GM21576 (cell line): Measurements from ENCODE around the gene INPP5A.
"Not testable (repeated sequence)": the region's sequence is repeated elsewhere in the genome, so short reads cannot be mapped to it uniquely, and the experiment has no call there.

ENCODE experiments used
- ATAC-seq: cut with Tn5 transposase; IDR thresholded peaks from one replicate; pipeline ENCODE4 v1.9.1; 2021; ENCODE audit warnings: mild to moderate bottlenecking, moderate library complexity; ENCODE audit not compliant: unreplicated experiment

Gene INPP5A

DNA sequence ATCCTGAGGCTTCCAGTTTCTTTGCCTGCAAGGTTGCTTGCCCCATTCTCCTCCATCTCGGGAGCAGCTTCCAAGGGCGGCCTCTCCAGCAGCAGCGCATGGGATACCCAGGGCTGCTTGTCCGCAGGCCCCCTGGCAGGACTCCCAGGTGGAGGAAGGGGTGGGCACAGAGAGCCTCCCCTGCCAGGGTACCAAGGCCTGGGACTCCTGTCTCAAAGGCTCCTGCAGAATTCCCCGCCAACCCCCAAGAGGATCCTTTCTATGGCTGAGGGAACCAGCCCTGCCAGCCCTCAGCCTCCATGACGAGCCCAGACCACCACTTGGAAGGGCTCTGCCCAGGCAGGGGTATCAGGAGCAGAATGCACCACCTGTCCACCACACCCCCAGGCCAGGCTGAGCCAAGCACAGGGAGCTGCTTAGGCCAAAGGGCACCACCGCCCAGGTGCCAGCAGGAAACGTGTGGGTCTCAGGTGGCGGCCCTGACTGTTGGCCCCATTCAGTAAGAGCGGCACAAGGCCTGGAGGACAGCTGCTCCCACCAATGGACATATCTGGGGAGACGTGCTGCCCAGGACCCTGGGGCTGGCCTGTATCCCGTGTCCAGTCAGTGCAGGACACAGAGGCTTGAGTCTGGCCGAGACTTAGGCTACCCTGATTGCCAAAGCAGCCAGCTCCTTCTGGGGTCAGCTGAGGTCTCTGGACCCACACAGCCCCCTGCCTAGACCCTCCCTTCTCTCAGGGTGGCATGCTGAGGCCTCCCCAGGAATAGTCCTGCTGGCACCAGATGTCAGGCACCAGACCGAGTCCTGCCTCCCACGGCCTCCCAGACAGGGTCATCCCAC, 33.8 kb upstream of the INPP5A start:
- no peak for ATAC-seq

DNA sequence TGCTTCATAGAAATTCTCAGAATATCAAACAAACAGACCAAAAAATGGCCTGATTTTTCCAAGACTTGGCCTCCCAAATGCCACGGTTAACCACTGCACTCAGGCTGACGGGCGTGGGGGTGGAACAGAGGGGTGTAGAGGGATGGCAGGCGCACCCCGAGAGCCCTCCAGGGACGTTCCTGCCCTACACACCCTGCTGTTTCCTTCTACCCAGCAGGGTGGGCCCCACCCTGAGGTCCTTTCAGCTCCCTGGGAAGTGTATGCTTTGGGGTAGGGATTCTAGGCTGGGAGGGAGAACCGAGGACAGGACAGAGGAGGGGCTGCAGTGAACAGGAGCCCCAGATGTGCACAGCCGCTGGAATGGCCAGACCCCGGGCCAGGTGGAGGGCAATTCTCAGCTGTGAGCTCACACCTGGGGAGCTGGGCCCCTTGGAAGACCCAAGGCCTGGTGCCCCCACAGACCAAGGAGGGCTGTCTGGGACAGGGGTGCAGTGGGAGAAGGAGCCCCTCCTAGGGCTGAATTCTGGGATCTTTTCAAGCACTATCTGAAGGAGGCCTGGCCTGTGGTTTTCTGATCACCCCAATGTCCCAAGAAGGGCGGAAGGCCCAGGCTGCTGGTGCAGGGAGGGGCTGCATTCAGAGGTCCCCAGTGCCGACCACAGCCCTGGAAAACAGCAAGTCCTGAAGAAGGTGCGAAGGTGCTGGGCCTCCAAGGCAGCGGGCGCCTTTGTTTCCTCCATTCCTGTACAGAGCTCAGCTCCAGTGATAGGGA, 32.9 kb upstream of the INPP5A start:
- ATAC-seq, result no peak

DNA sequence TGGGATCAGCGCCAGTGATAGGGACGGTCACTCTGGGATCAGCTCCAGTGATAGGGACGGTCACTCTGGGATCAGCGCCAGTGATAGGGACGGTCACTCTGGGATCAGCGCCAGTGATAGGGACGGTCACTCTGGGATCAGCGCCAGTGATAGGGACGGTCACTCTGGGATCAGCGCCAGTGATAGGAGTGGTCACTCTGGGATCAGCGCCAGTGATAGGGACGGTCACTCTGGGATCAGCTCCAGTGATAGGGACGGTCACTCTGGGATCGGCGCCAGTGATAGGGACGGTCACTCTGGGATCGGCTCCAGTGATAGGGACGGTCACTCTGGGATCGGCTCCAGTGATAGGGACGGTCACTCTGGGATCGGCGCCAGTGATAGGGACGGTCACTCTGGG, 32.0 kb upstream of the INPP5A start:
- not testable (repeated sequence) for ATAC-seq

DNA sequence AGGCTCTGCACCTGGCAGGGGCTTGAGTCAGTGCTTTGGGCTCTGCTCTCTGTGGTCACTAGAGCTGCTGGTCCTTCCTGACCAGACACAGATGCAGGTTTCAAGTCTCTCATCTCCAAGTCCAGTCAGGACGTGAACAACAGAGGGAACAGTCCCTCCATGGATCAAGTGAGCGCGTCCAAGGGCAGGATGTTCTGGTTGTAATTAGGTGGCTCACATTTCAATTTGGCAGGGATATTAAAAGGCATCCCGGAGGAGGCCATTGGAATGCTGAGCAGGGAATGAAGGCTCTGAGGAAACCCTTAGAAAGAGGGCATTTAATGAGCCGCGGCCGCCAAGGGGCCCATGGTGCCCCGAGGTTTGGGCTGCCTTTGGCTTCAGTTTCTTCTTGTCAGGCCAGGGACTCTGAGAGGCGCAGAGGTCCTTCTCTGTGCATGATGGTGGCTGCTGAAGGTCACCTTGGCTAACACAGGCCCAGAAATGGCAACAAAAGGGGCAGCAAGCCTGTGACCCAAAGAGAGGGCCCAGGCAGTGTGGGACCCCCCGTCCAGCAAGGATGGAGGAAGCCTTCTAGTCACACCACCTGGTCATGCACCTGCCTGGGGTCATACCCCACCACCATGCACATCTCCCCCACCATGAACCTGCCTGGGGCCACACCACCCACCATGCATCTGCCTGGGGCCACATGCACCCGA, 30.7 kb upstream of the INPP5A start:
- no peak for ATAC-seq

DNA sequence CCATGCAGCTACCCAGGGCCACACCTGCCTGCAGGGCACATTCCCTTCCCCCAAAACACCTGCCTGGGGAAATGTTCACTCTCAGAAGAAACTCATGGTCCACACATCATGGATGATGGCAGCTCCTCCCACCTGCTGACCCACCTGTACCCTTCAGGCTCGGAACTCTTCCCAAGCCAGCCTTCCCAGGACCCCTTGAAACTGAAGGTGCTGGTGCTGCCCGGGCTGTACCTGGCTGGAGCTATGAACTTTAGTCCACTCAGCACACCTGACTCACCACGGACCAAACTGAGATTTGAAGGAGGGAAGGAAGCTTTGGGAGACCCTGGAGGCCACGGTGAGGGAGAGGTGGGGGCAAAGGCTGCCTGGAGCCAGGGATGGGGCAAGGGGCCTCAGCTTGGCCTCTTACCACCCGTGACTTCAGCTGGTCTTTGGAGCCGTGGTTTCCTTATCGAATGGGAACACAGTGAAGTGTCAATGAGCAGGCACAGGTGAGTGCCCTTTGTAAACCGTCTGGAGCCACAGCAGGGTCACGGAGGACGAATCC, 30.1 kb upstream of the INPP5A start:
- ATAC-seq, result no peak

DNA sequence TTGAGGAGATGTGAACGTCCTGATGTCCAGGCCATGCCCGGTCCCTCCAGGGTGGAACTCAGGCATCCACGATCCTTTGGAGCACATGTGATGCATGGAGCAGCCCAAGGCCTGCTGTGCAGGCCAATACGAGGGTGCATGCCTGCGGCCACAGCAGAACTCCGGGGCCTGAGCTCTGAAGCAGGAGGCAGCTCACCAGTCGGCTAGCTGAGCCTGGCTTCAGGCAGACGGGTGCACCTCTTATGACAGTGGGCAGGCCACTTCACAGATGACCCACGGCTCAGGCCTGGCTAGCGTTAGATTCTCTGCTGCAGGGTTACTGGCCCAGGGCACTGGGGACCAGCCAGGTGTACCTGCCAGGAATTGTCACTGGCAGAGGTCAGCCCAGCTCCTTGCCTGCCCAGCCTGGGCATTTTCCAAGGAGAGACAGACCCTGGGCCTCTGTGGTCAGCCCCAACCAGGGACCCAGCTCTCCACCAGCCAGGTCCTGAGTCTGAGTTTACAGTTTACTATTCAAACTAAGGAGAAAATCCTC, 29.6 kb upstream of the INPP5A start:
- no peak for ATAC-seq

DNA sequence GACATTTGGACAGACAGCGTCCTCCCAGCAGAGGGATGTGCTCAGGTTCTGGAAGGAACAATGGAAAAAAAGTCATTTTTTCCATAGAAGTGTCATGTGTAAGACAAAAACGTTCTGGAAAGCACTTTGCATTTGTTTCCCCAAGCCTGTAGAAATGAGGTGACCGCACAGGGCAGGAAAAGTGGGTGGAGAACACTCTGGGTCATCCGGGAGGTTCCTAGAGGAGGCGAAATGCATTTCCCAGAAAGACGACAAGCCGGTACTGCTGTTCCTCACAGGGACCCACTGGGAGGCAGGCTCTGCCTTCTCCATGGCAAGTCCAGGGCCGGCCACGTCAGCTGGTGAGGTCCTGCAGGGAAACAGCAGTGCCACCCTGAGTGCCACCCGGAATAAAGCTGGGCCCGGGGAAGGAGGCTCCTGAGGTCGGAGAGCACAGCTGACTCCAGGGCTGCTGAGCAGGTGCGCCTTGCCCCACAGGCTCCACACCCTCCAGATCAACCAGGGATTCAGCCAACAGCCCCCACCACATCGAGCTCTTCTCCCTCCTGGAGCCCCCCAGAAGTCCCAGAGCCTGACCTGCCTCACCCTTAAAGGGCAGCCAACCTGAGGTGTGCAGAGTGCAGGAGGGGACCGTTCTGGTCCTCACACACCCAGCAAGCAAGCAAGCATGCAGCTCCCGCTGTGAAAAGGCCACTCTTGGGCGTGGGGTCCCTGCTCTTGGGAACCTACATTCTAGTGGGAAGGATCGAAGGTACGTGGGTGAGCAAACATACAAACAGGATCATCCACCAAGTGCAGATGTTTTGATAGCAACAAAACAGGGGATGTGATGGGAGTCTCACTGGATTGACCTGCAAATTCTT, 28.8 kb upstream of the INPP5A start:
- no peak for ATAC-seq

DNA sequence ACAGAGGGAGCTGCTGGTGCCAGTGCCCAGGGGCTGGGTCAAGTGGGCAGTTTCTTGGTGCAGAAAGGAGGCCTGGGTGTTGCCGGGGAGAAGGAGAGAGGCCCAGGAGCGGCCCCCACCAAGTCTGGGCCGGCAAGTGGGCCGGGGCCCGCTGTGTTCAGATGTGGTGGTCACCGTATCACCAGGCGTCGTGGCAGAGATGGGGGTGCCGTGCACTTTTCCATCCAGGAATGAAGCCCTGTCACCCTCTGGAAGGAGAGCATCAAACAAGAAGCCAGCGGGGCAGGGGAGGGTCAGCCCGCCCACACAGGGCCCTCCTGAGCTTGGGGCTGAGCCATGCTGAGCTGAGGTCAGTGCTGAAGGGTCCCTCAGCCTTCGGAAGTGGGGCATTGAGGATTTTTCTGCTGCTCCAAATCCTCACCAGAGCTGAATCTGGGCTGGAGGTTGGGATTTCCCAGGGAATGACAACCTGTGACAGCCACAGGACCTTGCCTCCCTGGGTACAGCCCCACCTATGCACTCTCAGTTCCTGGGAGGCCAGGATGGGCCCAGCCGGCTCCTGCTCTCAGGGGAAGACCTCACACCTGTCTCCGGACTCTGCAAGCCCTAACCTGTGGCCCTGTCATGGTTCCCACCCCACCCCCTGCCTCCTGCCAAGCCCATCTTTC, 27.9 kb upstream of the INPP5A start:
- ATAC-seq, result no peak

DNA sequence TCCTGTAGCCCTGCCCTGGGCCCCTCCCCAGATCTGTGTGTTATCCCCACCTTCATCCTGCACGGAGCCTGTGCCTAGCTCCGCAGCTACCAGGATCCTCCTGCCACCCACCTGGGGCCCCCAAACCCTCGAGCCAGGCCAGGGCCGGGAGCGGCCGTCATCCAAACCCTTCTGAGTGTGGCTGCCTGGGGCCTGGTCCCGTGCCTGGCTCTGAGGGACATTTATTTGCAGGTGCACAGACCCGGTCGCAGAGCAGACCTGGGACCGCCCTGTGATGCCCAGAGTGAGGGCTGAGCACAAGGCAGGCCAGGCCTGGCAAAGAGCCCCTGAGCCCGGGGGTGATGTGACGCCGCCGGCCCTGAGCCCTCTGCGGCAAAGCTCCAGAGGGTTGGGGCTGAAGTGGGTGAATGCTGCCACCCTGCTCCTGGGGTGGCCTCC, 27.4 kb upstream of the INPP5A start:
- no peak for ATAC-seq

DNA sequence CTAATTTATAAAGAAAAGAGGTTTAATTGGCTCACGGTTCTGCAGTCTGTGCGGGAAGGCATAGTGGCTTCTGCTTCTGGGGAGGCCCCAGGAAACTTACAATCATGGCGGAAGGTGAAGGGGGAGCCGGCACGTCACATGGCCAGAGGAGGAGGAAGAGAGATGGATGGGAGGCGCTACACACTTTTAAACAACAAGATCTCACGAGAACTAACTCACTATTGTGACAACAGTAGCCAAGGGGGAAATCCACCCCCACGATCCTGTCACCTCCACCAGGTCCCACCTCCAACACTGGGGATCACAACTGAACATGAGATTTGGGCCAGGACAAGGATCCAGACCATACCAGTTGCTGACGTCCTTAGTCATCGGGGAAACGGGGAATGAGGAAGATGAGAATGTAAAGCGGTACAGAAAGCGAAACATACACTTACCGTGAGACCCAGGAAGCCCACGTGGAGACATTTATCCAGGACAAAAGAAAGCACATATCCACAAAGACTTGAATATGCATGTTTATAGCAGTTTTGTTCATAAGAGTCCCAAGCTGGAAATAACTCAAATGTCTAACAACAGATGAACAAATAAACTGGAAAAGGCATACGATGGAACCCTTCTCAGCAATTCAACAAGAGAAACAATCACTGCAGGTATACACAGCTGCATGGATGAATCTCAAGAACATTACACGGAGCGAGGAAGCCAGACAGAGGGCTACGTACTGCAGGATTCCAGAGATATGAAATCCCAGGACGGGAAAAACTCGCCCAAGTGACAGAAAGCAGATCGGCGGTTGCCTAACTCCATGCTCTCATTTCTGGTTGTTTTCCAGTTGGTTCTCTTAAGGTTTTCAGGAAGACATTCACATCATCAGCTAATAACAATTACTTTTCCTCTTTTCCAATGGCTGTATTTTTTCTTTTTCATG, 26.2 kb upstream of the INPP5A start:
- ATAC-seq, result no peak

DNA sequence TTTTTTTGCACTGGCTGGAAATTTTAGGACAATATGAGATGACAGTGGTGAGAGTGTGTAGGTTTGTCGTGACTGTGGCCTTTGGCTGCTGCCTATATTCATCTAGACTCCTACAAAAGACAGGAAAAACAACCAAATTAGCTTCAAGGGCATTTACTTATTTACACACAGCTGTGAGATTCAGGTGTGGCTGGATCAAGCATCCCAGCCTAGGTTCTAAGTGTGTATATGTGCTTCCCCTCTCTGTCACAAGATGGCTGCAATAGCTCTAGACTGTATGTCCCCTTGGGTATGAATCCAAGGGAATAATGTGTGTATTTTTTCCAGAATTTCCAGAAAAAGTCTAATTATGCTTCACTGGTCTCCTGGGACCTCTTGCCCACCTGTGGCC, 25.5 kb upstream of the INPP5A start:
- no peak for ATAC-seq

DNA sequence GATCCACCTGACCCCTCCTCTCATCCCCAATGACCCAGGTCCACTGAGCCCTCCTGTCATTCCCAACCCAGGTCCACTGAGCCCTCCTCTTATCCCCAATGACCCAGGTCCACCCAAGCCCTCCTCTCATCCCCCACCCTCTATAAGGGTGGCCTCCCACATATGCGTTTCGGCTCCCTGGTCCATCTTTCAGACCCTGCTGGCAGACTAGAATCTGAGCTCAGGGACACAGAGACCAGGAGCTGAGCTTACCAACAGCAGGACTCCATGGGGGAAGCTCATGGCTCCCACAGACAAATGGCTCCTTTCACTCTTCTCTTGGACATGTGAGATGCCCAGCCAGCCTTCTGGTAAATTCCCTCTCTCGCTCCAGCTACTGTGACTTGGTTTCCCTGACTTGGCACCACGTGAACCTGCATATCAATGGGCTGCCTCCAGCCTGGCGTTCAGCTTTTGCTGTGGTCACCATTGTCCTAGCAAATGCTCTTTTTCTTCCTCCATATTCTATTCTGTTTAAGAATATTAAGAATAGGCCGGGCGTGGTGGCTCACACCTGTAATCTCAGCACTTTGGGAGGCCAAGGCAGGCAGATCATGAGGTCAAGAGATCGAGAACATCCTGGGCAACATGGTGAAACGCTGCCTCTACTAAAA, 24.8 kb upstream of the INPP5A start:
- no peak for ATAC-seq

DNA sequence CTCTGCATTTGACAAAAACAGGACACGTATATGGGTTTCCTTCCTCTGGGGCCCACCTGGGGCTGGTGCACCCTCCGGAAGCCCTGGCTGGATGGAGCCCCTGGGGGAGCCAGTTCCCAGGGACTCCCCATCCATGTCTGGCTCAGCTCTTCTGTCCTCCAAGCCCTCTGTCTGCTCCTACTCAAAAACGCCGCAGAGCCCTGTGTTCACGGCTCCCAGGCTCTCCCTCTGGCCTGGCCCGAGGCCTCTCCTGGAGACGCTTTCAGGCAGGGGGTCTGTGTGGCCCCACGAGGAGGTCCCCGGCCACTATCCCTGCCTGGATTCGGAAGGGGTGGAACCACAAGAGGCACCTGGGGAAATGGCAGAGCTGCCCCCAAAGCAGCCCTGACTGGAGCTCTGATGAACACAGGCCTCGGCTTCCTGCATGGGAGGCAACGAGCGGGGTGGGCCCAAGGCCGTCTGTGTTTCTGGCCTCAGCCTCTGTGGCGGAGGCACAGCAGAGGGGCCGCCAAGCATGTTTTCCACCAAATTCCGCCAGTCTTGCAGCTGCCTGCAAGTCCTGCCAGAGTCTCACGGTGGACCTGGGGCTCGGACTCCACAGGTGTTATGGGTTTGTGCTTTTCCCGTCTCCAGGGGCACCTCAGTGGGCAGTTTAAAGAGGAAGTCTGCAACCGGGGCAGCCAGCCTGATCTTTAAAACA, 22.6 kb upstream of the INPP5A start:
- no peak for ATAC-seq

DNA sequence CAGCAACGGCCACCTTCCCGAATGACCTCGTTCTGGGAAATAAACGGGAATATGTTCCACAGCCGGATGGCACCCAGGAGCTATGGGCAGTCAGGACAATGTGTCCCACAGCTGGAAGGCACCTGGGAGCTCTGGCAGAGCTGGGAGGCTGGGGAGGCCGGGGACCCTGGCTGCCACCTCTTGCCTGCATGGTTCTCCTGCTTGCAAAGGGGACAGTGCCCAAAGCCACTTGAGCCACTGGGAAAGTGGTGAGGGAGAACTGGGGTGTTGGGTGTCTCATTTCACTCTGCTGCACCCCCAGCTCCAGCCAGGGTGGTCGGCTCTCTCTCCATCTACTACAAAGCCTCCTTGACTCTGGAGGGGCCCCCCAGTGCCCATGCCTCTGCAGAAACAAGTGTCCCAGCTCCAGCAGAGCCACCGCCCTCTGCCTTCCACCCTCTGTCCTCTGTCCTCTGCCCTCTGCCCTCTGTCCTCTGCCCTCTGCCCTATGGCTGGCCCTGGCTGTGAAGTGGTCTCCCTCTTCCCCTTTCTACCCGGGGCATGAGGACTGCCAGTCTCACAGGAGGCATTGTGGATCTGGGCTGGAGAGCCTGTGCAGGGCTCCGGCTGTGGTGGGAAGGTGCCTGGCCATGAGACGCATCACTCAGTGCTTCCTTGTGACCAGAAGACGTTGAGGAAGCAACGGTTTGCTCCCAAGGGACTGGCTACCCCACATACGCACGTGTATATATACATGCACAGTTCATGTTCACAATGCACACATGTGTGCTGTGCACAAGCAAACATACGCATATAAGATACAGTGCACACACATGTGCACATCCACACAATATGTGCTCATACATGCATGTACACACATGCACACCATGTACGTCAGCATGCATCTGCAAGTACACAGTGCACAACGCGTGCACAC, 21.5 kb upstream of the INPP5A start:
- ATAC-seq, result no peak

DNA sequence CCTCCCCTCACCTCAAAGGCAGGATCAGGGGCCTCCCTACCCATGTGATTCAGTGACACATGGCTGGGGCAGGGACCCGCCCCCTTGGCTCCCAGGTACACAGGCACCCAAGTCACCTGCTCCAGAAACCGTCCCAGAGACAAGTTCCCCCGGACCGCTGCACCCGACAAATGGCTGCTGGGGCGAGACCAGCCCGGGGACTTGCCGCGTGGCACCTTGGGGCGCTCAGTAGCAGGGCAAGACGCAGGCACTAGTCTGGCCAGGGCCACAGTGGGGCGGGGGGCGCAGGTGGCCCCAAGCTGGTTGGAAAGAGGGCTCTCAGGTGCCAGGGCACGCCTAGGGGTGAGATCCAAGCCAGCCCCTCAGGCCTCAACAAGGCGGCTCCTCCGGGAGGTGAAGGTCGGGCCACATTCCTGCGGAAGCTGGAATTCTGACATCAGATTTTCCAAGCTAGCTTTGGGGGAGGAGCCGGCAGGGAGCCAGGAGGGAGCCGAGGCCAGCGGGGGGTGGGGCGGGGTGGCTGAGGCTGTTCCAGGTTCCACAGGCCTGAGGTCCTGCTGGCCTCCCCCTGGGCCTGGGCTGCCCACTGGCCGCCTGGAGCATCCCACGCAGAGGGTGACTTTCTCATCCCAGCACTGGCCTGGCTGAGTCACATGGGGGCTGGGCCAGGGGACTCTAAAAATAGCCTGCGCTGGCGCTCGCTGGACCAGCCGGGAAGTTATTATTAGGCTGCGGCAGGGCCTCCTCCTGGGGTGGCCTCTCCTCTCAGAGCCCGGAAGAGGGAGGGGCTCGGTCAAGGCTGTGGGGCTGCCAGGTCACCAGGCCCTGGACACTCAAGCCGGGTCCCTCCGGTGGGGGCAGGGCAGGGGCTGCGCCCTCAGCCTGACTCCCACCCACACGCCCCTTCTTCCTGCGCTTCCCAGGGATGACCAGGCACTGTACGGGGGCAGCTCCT, 20.5 kb upstream of the INPP5A start:
- ATAC-seq, result no peak
